RWPE2 (cell line): ENCODE measurements around the gene ATCAY.
"Not testable (repeated sequence)": the region's sequence is repeated elsewhere in the genome, so short reads cannot be mapped to it uniquely, and the experiment has no call there.

Experiments
- ATAC-seq: fragments of 200-7000 bp; cut with Tn5 transposase; 3 replicates; pipeline ENCODE4 v1.9.1; 2021; ENCODE audit warnings: low read depth
- DNase-seq: peaks from one replicate; pipeline ENCODE4 v3.0.0-alpha.2; 2020; ENCODE audit warnings: low spot score
- H3K27ac ChIP-seq: fragments of 450-650 bp; 2 replicates; pipeline ENCODE4 v1.5.1; 2017; ENCODE audit warnings: mild to moderate bottlenecking; ENCODE audit not compliant: poor library complexity, severe bottlenecking
- H3K27me3 ChIP-seq: fragments of 250-450 bp; sonication (Bioruptor Pico); 2 replicates; pipeline ENCODE4 v1.5.1; 2021; ENCODE audit warnings: mild to moderate bottlenecking, moderate library complexity; ENCODE audit not compliant: insufficient read depth, poor library complexity, severe bottlenecking
- H3K36me3 ChIP-seq: fragments of 250-450 bp; sonication (Bioruptor Pico); 2 replicates; pipeline ENCODE4 v1.5.1; 2020; ENCODE audit warnings: low read depth, mild to moderate bottlenecking, moderate library complexity
- H3K4me1 ChIP-seq: fragments of 250-450 bp; sonication (Bioruptor Pico); 2 replicates; pipeline ENCODE4 v1.5.1; 2021; ENCODE audit warnings: mild to moderate bottlenecking, moderate library complexity; ENCODE audit not compliant: insufficient read depth, poor library complexity, severe bottlenecking
- H3K4me3 ChIP-seq: fragments of 250-450 bp; sonication (Bioruptor Pico); 2 replicates; pipeline ENCODE4 v1.5.1; 2021; ENCODE audit warnings: mild to moderate bottlenecking, moderate library complexity; ENCODE audit not compliant: severe bottlenecking
- H3K9me3 ChIP-seq: fragments of 250-450 bp; sonication (Bioruptor Pico); 2 replicates; pipeline ENCODE4 v1.5.1; 2021; ENCODE audit warnings: mild to moderate bottlenecking, moderate library complexity; ENCODE audit not compliant: severe bottlenecking
- CTCF ChIP-seq: fragments of 450-650 bp; IDR thresholded peaks from one replicate; pipeline ENCODE4 v1.5.1; 2017; ENCODE audit warnings: mild to moderate bottlenecking, moderate library complexity; ENCODE audit not compliant: poor library complexity, severe bottlenecking

Gene ATCAY

GRCh38 chr19:3932931-3933810 lies 52.7 kb downstream of the ATCAY start, which contains the start of gene NMRK2:
Gene NMRK2, plus strand, starts transcription at chr19:3933069. Its CDS starts 603 bp downstream, at chr19:3933672.
- H3K4me3 ChIP-seq = no peak within 1 kb of the TSS
- H3K36me3 ChIP-seq = no peaks in the 10 kb centered on the region
- H3K9me3 ChIP-seq = no peaks in the 10 kb centered on the region
- H3K4me1 ChIP-seq = no peaks in the 10 kb centered on the region
- no peak for TF ChIP-seq CTCF
- ATAC-seq (no peak), DNase-seq (no peak)
- no peak within 1 kb of the TSS for H3K27ac ChIP-seq
- peaks cover 27% of the 10 kb centered on the region for H3K27me3 ChIP-seq

GRCh38 chr19:3936506-3937442 lies 56.3 kb downstream of the ATCAY start:
- H3K27ac ChIP-seq = no peak overlapping the region
- ATAC-seq (no peak), DNase-seq (no peak)
- no peaks in the 10 kb centered on the region for H3K36me3 ChIP-seq
- peaks cover 27% of the 10 kb centered on the region for H3K27me3 ChIP-seq
- TF ChIP-seq CTCF = no peak
- no peak overlapping the region for H3K4me3 ChIP-seq
- no peaks in the 10 kb centered on the region for H3K9me3 ChIP-seq
- no peaks in the 10 kb centered on the region for H3K4me1 ChIP-seq

GRCh38 chr19:3938300-3938950 lies 57.9 kb downstream of the ATCAY start:
- H3K27ac ChIP-seq, DNase-seq, H3K36me3 ChIP-seq, H3K4me1 ChIP-seq, ATAC-seq, H3K4me3 ChIP-seq, H3K9me3 ChIP-seq: not testable (repeated sequence)
- peaks cover 14% of the 10 kb centered on the region for H3K27me3 ChIP-seq

GRCh38 chr19:3942790-3943409 lies 62.4 kb downstream of the ATCAY start:
- no peak for ATAC-seq
- Histone ChIP-seq H3K27ac (no peak overlapping the region), H3K9me3 (no peaks in the 10 kb centered on the region), H3K36me3 (no peaks in the 10 kb centered on the region), H3K4me3 (no peak overlapping the region), H3K27me3 (no peaks in the 10 kb centered on the region), H3K4me1 (no peaks in the 10 kb centered on the region)
- DNase-seq = no peak
- TF ChIP-seq CTCF = no peak
